Sigmoid colon (tissue), 4 donors: ENCODE results near the gene NTM.

Experiments
- POLR2A ChIP-seq, 2 donors: fragments of 450-650 bp; IDR thresholded peaks; one replicate each; pipeline ENCODE4 v1.6.1; 2016; ENCODE audit warnings: antibody characterized with exemption in 2 of 2, mild to moderate bottlenecking in 2 of 2, moderate library complexity in 2 of 2
- POLR2AphosphoS5 ChIP-seq, 4 donors: sonication (generic); formaldehyde crosslinking; IDR thresholded peaks; one replicate each; pipeline ENCODE4 v1.6.1; 2017; ENCODE audit warnings: antibody characterized with exemption in 4 of 4
- TF ChIP-seq, protein P1 (sequence below), 4 experiments: fragments of 450-650 bp in 3 of 4; fragments of 200-600 bp in 1 of 4; IDR thresholded peaks; one replicate each; pipeline ENCODE4 v1.5.1; 2016 to 2019; ENCODE audit warnings: antibody characterized with exemption in 4 of 4, mild to moderate bottlenecking in 3 of 4, moderate library complexity in 2 of 4

DNA sequence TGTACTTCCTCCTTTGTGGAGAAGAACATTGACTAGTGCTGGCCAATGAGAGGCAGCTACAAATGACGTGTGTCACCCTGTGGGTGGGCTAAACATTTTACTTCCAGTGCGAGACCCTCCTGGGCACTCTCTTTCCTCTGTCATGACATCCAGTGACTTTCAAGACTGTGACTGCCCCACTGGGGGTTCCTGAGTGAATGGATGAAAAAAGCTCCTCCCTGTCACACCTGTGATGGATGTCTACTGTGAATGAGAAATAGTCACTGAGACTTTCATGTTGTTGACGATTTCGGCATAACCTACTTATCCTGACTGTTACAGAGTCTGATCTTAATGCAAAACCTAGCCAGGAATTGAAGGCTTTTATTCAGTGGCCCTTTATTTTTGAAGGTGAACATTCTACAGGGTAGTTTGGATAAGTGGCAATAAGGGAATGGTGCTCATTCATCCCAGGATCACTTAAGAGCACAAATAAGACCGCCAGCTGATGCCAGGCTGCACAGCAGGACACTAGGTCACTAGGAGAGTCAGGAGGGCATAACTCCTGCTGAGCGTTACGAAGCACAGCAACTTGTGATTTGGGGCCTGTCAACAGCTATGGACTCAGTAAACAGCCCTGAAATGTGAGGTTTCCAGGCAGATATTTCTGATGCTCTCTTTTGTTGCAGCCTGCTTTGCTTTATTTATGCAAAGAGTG, 636.6 kb downstream of the NTM start:
- TF ChIP-seq, protein P1, sequence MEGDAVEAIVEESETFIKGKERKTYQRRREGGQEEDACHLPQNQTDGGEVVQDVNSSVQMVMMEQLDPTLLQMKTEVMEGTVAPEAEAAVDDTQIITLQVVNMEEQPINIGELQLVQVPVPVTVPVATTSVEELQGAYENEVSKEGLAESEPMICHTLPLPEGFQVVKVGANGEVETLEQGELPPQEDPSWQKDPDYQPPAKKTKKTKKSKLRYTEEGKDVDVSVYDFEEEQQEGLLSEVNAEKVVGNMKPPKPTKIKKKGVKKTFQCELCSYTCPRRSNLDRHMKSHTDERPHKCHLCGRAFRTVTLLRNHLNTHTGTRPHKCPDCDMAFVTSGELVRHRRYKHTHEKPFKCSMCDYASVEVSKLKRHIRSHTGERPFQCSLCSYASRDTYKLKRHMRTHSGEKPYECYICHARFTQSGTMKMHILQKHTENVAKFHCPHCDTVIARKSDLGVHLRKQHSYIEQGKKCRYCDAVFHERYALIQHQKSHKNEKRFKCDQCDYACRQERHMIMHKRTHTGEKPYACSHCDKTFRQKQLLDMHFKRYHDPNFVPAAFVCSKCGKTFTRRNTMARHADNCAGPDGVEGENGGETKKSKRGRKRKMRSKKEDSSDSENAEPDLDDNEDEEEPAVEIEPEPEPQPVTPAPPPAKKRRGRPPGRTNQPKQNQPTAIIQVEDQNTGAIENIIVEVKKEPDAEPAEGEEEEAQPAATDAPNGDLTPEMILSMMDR (IDR thresholded peaks at IDR 0.05) = no peak
- TF ChIP-seq POLR2A (IDR thresholded peaks at IDR 0.05) = no peak
- no peak for TF ChIP-seq POLR2AphosphoS5 (IDR thresholded peaks at IDR 0.05)
